Sigmoid colon (tissue), 3 donors: ENCODE measurements around the gene MAPK1IP1L.

ENCODE experiments used
- POLR2A ChIP-seq, 2 donors: fragments of 450-650 bp; IDR thresholded peaks; one replicate each; pipeline ENCODE4 v1.6.1; 2016; ENCODE audit warnings: antibody characterized with exemption in 2 of 2, mild to moderate bottlenecking in 2 of 2, moderate library complexity in 2 of 2
- TF ChIP-seq, protein P1 (sequence below), 4 experiments: fragments of 450-650 bp in 3 of 4; fragments of 200-600 bp in 1 of 4; IDR thresholded peaks; one replicate each; pipeline ENCODE4 v1.5.1; 2016 to 2019; ENCODE audit warnings: antibody characterized with exemption in 4 of 4, mild to moderate bottlenecking in 3 of 4, moderate library complexity in 2 of 4

DNA sequence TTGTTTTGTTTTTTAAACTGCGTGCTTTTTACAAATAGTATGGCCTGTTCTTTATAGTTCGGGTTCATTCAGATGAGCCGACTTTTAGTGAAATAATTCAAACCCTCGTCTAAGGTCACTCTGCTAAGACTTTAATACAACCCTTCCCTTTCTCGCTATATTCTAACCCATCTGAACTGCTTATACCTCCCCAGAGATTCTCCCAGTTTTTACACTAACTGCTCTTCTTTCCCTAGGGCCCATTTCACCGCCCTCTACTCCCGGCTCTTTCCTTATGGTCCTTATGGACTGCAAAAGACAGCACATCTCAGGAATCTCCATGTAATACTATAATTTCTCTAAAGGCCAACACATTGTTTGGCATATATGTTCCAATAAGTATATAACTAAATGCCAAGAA is 2.1 kb downstream of the MAPK1IP1L start:
- TF ChIP-seq, protein P1, sequence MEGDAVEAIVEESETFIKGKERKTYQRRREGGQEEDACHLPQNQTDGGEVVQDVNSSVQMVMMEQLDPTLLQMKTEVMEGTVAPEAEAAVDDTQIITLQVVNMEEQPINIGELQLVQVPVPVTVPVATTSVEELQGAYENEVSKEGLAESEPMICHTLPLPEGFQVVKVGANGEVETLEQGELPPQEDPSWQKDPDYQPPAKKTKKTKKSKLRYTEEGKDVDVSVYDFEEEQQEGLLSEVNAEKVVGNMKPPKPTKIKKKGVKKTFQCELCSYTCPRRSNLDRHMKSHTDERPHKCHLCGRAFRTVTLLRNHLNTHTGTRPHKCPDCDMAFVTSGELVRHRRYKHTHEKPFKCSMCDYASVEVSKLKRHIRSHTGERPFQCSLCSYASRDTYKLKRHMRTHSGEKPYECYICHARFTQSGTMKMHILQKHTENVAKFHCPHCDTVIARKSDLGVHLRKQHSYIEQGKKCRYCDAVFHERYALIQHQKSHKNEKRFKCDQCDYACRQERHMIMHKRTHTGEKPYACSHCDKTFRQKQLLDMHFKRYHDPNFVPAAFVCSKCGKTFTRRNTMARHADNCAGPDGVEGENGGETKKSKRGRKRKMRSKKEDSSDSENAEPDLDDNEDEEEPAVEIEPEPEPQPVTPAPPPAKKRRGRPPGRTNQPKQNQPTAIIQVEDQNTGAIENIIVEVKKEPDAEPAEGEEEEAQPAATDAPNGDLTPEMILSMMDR (IDR thresholded peaks at IDR 0.05): no peak
- TF ChIP-seq POLR2A (IDR thresholded peaks at IDR 0.05): no peak
